Pancreas (tissue), 10 donors: Measurements from ENCODE around the gene ZNF280C. TPM values are rescaled to one million over a fixed set of nuclear protein-coding genes. Genes with fewer than 3 reads are reported as not detected.

Source experiments
- ATAC-seq, 4 donors: fragments of 200-7000 bp; cut with Tn5 transposase; one replicate each; pipeline versions ENCODE4 v1.8.0 to v1.9.1; 2020; ENCODE audit warnings: mild to moderate bottlenecking in 4 of 4, moderate library complexity in 4 of 4
- DNase-seq, 6 donors: peaks; one replicate each; pipeline ENCODE4 v3.0.0-alpha.2; 2020
- FAIRE-seq: peaks from 2 replicates; lab custom pipeline; 2012; peaks lifted over from hg19 to GRCh38; lab: Jason Lieb, UNC
- H3K27ac ChIP-seq, 4 donors: fragments of 200-600 bp; sonication (generic); 1 replicate in 3 of 4; 2 replicates in 1 of 4; pipeline versions ENCODE4 v1.5.0 to v1.8.0; 2020
- H3K27me3 ChIP-seq, 4 donors: fragments of 200-600 bp; one replicate each; pipeline ENCODE4 v1.8.0; 2021
- H3K36me3 ChIP-seq, 3 donors: fragments of 200-600 bp; sonication (generic) in 1 of 3; one replicate each; pipeline versions ENCODE4 v1.5.0 to v1.8.0; 2020 to 2021
- H3K4me1 ChIP-seq, 3 donors: fragments of 200-600 bp; one replicate each; pipeline ENCODE4 v1.8.0; 2021
- H3K4me3 ChIP-seq, 4 donors: fragments of 200-600 bp; sonication (generic) in 2 of 4; one replicate each; pipeline versions ENCODE4 v1.5.0 to v1.8.0; 2020 to 2021
- H3K9me3 ChIP-seq, 4 donors: fragments of 200-600 bp; one replicate each; pipeline ENCODE4 v1.8.0; 2021
- CTCF ChIP-seq, 4 donors: fragments of 200-600 bp; sonication (generic) in 3 of 4; IDR thresholded peaks; one replicate each; pipeline versions ENCODE4 v1.5.0 to v1.8.0; 2021; ENCODE audit warnings: antibody characterized with exemption in 4 of 4
- WGBS, 2 donors: extraction: QIAGEN DNeasy Blood & Tissue Kit; methylation state at CpG; one replicate each; pipeline ENCODE4 v1.1.7; 2013; 5-methylcytosine and 5-hydroxymethylcytosine counted together
- intact Hi-C, 3 donors: fragments of 100-400 bp; cut with DNase I; formaldehyde crosslinking; loops; one replicate each; pipeline versions ENCODE4 v1.11.1 to v1.14.2; 2022
- polyA plus RNA-seq, 2 donors: library from polyadenylated mRNA; stranded (reverse); fragments of 200-250 nt; gene quantifications; one replicate each; pipeline ENCODE4 v1.2.3, GENCODE V29; 2013
- total RNA-seq, 6 donors: library from RNA; stranded (reverse); fragmentation: NEBNext Ultra II Directional in 4 of 6; extraction: Animal tissue kit (Norgen Biotek cat#: 25700) in 4 of 6; gene quantifications; one replicate each; pipeline versions ENCODE4 v1.2.1 to v1.2.4, GENCODE V29; 2021 to 2023
- donor health status: healthy with polysubstance abuse.
- donor health status: DM: no; HTN: no; CAD: no; lungs with moderate emphysema.
- donor health status: DM: no; HTN: no; CAD: no.
- donor health status: control.
- donor health status: control.
- donor health status: Bipolar disorder and iron deficiency.
- donor health status: DM: yes; HTN: yes; CAD: no.
- donor health status: DM: no; HTN: no; CAD: no.
- donor health status: DM: no; HTN: no; CAD: no.
- donor health status: DM: yes; HTN: yes; CAD: no.

The ZNF280C gene
- total RNA-seq (1 to 10 TPM; 1.1 to 2.5 (median 1.6) TPM), polyA plus RNA-seq (1 to 10 TPM in 1 of 2 donors, under 1 TPM in 1; 0.61 to 1.1 TPM)

GRCh38 chrX:130268449-130269170 lies at the start of gene ZNF280C:
TSS of gene ZNF280C (minus strand) at chrX:130268899. CDS start at chrX:130260449, 8,450 bp downstream.
- WGBS, 2 donors = 2 to 33% methylated on average over 56 to 59 of the region's 59 CpGs
- peak; percentile 94 to 98 (median 98) for ATAC-seq
- H3K9me3 ChIP-seq = no peaks in the 10 kb centered on the region
- H3K36me3 ChIP-seq = no peaks in the 10 kb centered on the region
- no peaks in the 10 kb centered on the region for H3K27me3 ChIP-seq
- H3K4me1 ChIP-seq = no peaks in the 10 kb centered on the region
- peak; percentile 84 to 94 (median 86) for DNase-seq
- TF ChIP-seq CTCF (IDR thresholded peaks at IDR 0.05) = no peak
- H3K27ac ChIP-seq = peak within 1 kb of the TSS in 2 of 4 donors; percentile 45 to 60
- peak within 1 kb of the TSS; percentile 21 to 54 (median 44) for H3K4me3 ChIP-seq
- peak; percentile 95 for FAIRE-seq
- intact Hi-C loops = no loop called here

- Histone ChIP-seq H3K36me3 (no peaks in the 10 kb centered on the region), H3K4me3 (no peak overlapping the region), H3K27ac (no peak overlapping the region), H3K4me1 (no peaks in the 10 kb centered on the region), H3K27me3 (no peaks in the 10 kb centered on the region), H3K9me3 (no peaks in the 10 kb centered on the region)
- ATAC-seq (no peak), DNase-seq (no peak), FAIRE-seq (no peak)
- intact Hi-C loops = no loop called here
- WGBS, 2 donors = 70 to 75% methylated on average over 5 of the region's 5 CpGs
- no peak for TF ChIP-seq CTCF (IDR thresholded peaks at IDR 0.05)
Measured at GRCh38 chrX:130304587-130305368, 36.1 kb upstream of the ZNF280C start.

GRCh38 chrX:130301977-130302376 lies 33.3 kb upstream of the ZNF280C start:
- WGBS, 2 donors = 50 to 77% methylated on average over 1 of the region's 1 CpG
- no peak for FAIRE-seq
- no peak for TF ChIP-seq CTCF (IDR thresholded peaks at IDR 0.05)
- H3K4me3 ChIP-seq = no peak overlapping the region
- H3K27me3 ChIP-seq = no peaks in the 10 kb centered on the region
- intact Hi-C loops = no loop called here
- no peak for DNase-seq
- H3K36me3 ChIP-seq = no peaks in the 10 kb centered on the region
- H3K4me1 ChIP-seq = no peaks in the 10 kb centered on the region
- ATAC-seq = no peak
- no peak overlapping the region for H3K27ac ChIP-seq
- no peaks in the 10 kb centered on the region for H3K9me3 ChIP-seq

- 71 to 94% methylated on average over 1 of the region's 1 CpG for WGBS, 2 donors
- DNase-seq (no peak), ATAC-seq (no peak), FAIRE-seq (no peak)
- Histone ChIP-seq H3K27me3 (no peaks in the 10 kb centered on the region), H3K9me3 (no peaks in the 10 kb centered on the region), H3K27ac (no peak overlapping the region), H3K36me3 (no peaks in the 10 kb centered on the region), H3K4me3 (no peak overlapping the region), H3K4me1 (no peaks in the 10 kb centered on the region)
- intact Hi-C loops = no loop called here
- TF ChIP-seq CTCF (IDR thresholded peaks at IDR 0.05) = no peak
Measured at GRCh38 chrX:130301405-130301804, 32.7 kb upstream of the ZNF280C start.
